Measurements from ENCODE around the gene GRK2. TPM values are rescaled to one million over a fixed set of nuclear protein-coding genes. Genes with fewer than 3 reads are reported as not detected.
A peak's percentile ranks its signal among the peaks of the same experiment; 100 is the strongest.

The GRK2 gene
- total and polyA plus RNA-seq, 9 of the 15 experiments (the other 6 are each of a cell fraction or from before 2014, with no cell fraction given) = 0.24 to 95.8 (median 56.5) TPM

- Histone ChIP-seq H3K4me2 (ENCODE audit: insufficient read depth, low read length) (no peak overlapping the region), H3K27me3 (ENCODE audit: control insufficient read depth in 2 of 2, insufficient read depth in 2 of 2, low read length in 2 of 2) (no peaks in the 10 kb centered on the region), H3K79me2 (ENCODE audit: control insufficient read depth, insufficient read depth, low read length) (peaks cover 6% of the 10 kb centered on the region; the same call in 1 of the 3 replicates), H3K4me1 (replicated peaks in 1 of 2; ENCODE audit: control insufficient read depth in 2 of 2, insufficient read depth in 2 of 2, low read length in 2 of 2) (peaks cover 44 to 50% of the 10 kb centered on the region in 2 experiments), H3K27ac (ENCODE audit: extremely low read depth, low read depth, low read length) (no peak overlapping the region), H3K9me3 (replicated peaks; ENCODE audit: control insufficient read depth, insufficient read depth, low read depth, low read length) (no peaks in the 10 kb centered on the region), H3K9ac (ENCODE audit: insufficient read depth in 1 of 2, low read depth in 2 of 2, low read length in 2 of 2) (no peak overlapping the region), H3K9me1 (ENCODE audit: control insufficient read depth, insufficient read depth, low read length) (no peaks in the 10 kb centered on the region), H3K4me3 (no peak overlapping the region), H3K36me3 (ENCODE audit: control insufficient read depth, insufficient read depth, low read length) (no peaks in the 10 kb centered on the region), H4K20me1 (replicated peaks; ENCODE audit: control insufficient read depth, insufficient read depth, low read length) (no peaks in the 10 kb centered on the region), H2AFZ (ENCODE audit: low read depth, low read length) (no peak overlapping the region; the same call in 1 of the 2 replicates)
- ChIA-PET CTCF (ENCODE audit: low intra/inter-chr PET ratio) (no interaction called here), POLR2A (interaction anchor here (0.6 to 3.5 kb wide), 6 partner anchors 13 to 335 kb away, joined by 3 to 10 read pairs (median 4); partner anchors contain the start of gene GRK2)
- peak in 2 of 4 experiments; percentile 0 to 10 for DNase-seq (ENCODE audit: extremely low read depth in 1 of 4, low spot score in 3 of 4)
- FAIRE-seq = no peak
- in situ Hi-C loops (cut with MboI) (loop anchor here (5.0 kb wide), 1 partner anchor 233 kb away; no protein-coding TSS in a partner anchor), intact Hi-C loops (cut with micrococcal nuclease) (no loop called here)
- no peak for ATAC-seq
- BruUV-seq (replicated peaks) = no TSS peak
- 57% methylated on average over 9 of the region's 9 CpGs for WGBS (ENCODE audit: insufficient coverage, low coverage, missing lambda C conversion rate)
- TF ChIP-seq NRF1 (conservative IDR thresholded peaks at IDR 0.05 in 1 of 2, IDR thresholded peaks at IDR 0.05 in 1 of 2) (no peak), RUNX1 (IDR thresholded peaks at IDR 0.05; ENCODE audit: low read depth) (no peak), MECOM (CRISPR knock-in tag; IDR thresholded peaks at IDR 0.05) (no peak), ZNF146 (CRISPR knock-in tag; IDR thresholded peaks at IDR 0.05; ENCODE audit: unreplicated experiment) (no peak), NFYB (IDR thresholded peaks at IDR 0.05; ENCODE audit: extremely low read depth, insufficient read length) (no peak), RBM15 (IDR thresholded peaks at IDR 0.05; ENCODE audit: insufficient read depth, low read length) (no peak), TFAM (CRISPR knock-in tag; conservative IDR thresholded peaks at IDR 0.05) (no peak), ZNF830 (CRISPR knock-in tag; IDR thresholded peaks at IDR 0.05) (no peak), FOS (IDR thresholded peaks at IDR 0.05; ENCODE audit: extremely low read depth, insufficient read length) (no peak), RAD21 (CRISPR knock-in tag; conservative IDR thresholded peaks at IDR 0.05 in 1 of 2, IDR thresholded peaks at IDR 0.05 in 1 of 2) (no peak)
- TF ChIP-seq, protein P1, sequence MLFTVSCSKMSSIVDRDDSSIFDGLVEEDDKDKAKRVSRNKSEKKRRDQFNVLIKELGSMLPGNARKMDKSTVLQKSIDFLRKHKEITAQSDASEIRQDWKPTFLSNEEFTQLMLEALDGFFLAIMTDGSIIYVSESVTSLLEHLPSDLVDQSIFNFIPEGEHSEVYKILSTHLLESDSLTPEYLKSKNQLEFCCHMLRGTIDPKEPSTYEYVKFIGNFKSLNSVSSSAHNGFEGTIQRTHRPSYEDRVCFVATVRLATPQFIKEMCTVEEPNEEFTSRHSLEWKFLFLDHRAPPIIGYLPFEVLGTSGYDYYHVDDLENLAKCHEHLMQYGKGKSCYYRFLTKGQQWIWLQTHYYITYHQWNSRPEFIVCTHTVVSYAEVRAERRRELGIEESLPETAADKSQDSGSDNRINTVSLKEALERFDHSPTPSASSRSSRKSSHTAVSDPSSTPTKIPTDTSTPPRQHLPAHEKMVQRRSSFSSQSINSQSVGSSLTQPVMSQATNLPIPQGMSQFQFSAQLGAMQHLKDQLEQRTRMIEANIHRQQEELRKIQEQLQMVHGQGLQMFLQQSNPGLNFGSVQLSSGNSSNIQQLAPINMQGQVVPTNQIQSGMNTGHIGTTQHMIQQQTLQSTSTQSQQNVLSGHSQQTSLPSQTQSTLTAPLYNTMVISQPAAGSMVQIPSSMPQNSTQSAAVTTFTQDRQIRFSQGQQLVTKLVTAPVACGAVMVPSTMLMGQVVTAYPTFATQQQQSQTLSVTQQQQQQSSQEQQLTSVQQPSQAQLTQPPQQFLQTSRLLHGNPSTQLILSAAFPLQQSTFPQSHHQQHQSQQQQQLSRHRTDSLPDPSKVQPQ (CRISPR knock-in tag; IDR thresholded peaks at IDR 0.05; ENCODE audit: borderline replicate concordance) = no peak
These were observed 49.1 kb downstream of the GRK2 start for GRCh38 chr11:67315325-67315909.

Data from K562 (cell line).